Astrocyte (in vitro differentiated cells and primary cell): Measurements from ENCODE around the gene TBC1D2. TPM values are rescaled to one million over a fixed set of nuclear protein-coding genes. Genes with fewer than 3 reads are reported as not detected.

Experiments
- DNase-seq: peaks from one replicate; pipeline ENCODE4 v3.0.0-alpha.2; 2010; ENCODE audit warnings: low read depth
- FAIRE-seq: peaks from 2 replicates; lab custom pipeline; 2011; peaks lifted over from hg19 to GRCh38; lab: Jason Lieb, UNC
- H2AFZ ChIP-seq: 2 replicates; pipeline ENCODE4 v1.6.0; 2012; ENCODE audit warnings: low read depth, low read length, inconsistent platforms
- H3K27ac ChIP-seq: 2 replicates; pipeline ENCODE4 v1.5.1; 2011; ENCODE audit warnings: low read depth, low read length, inconsistent platforms
- H3K27me3 ChIP-seq: 2 replicates; pipeline ENCODE4 v1.6.0; 2011; ENCODE audit warnings: low read length, inconsistent platforms; ENCODE audit not compliant: insufficient read depth
- H3K36me3 ChIP-seq: 2 replicates; pipeline ENCODE4 v1.5.1; 2011; ENCODE audit warnings: low read length, inconsistent platforms; ENCODE audit not compliant: insufficient read depth
- H3K4me1 ChIP-seq: 2 replicates; pipeline ENCODE4 v1.5.1; 2011; ENCODE audit warnings: low read length, inconsistent platforms; ENCODE audit not compliant: insufficient read depth
- H3K4me2 ChIP-seq: 2 replicates; pipeline ENCODE4 v1.6.0; 2012; ENCODE audit warnings: low read length, inconsistent platforms
- H3K4me3 ChIP-seq: 2 replicates; pipeline ENCODE4 v1.5.1; 2011; ENCODE audit warnings: low read depth, mild to moderate bottlenecking, low read length, inconsistent platforms; ENCODE audit not compliant: insufficient read depth
- H3K79me2 ChIP-seq: 2 replicates; pipeline ENCODE4 v1.6.0; 2012; ENCODE audit warnings: mild to moderate bottlenecking, low read length, inconsistent platforms; ENCODE audit not compliant: insufficient read depth
- H3K9ac ChIP-seq: 2 replicates; pipeline ENCODE4 v1.6.0; 2012; ENCODE audit warnings: mild to moderate bottlenecking, low read length, inconsistent platforms
- H3K9me3 ChIP-seq: 2 replicates; pipeline ENCODE4 v1.5.1; 2012; ENCODE audit warnings: low read depth, mild to moderate bottlenecking, low read length, inconsistent platforms; ENCODE audit not compliant: insufficient read depth
- H4K20me1 ChIP-seq: 2 replicates; pipeline ENCODE4 v1.6.0; 2012; ENCODE audit warnings: low read length, inconsistent platforms; ENCODE audit not compliant: insufficient read depth
- H3K27ac Mint-ChIP-seq: one replicate; pipeline ENCODE4 v1.8.0; 2021; ENCODE audit warnings: mild to moderate bottlenecking, mixed read lengths; ENCODE audit not compliant: unreplicated experiment
- H3K27me3 Mint-ChIP-seq: one replicate; pipeline ENCODE4 v1.8.0; 2021; ENCODE audit warnings: low read depth, mixed read lengths; ENCODE audit not compliant: unreplicated experiment
- H3K36me3 Mint-ChIP-seq: one replicate; pipeline ENCODE4 v1.8.0; 2021; ENCODE audit warnings: low read depth, mixed read lengths; ENCODE audit not compliant: unreplicated experiment
- H3K4me1 Mint-ChIP-seq: one replicate; pipeline ENCODE4 v1.8.0; 2021; ENCODE audit warnings: low read depth, mixed read lengths; ENCODE audit not compliant: unreplicated experiment
- H3K4me3 Mint-ChIP-seq: one replicate; pipeline ENCODE4 v1.8.0; 2021; ENCODE audit warnings: mild to moderate bottlenecking, moderate library complexity, mixed read lengths; ENCODE audit not compliant: unreplicated experiment
- H3K9me3 Mint-ChIP-seq: one replicate; pipeline ENCODE4 v1.8.0; 2021; ENCODE audit warnings: mild to moderate bottlenecking, mixed read lengths; ENCODE audit not compliant: unreplicated experiment
- EZH2 ChIP-seq: IDR thresholded peaks from 2 replicates; pipeline ENCODE4 v1.6.1; 2012; ENCODE audit warnings: mild to moderate bottlenecking, low read length, inconsistent platforms; ENCODE audit not compliant: insufficient read depth
- total RNA-seq: library from RNA; stranded (reverse); gene quantifications from 2 replicates; pipeline ENCODE4 v1.2.1, GENCODE V29; 2021
- TF ChIP-seq, protein P1 (sequence below): IDR thresholded peaks from 2 replicates; pipeline ENCODE4 v1.5.1; 2011; ENCODE audit warnings: low read depth, mild to moderate bottlenecking, inconsistent platforms, low read length, moderate library complexity; ENCODE audit not compliant: insufficient read depth

The TBC1D2 gene
- total RNA-seq, 1 donor from 2014 or later: 9.6 TPM

DNA sequence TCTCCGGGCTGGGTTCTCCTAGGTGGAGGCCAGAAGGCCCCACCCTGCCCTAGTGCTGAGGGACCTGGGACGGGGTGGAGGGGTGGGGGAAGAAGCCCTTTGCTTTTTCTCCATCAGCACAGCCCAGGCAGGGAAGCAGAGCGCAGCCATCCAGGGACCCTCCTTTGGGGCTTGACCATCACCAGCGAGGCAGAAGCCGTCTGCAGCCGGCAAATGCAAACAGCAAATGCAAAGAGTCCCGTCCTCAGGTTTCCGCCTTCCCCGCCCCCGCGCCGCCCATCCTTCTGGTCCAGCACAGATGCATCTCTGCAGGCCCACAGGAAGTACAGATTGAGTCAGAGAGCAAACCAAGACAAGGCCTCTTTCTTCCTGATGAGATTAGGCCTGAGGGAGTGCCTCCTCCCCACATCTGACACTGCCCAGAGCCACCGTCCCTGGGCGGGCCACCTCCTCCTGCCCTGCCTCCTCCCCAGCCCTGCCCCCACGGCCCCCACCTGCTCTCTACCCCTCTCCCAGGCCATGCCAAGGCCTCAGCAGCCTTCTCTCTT is 86.4 kb downstream of the TBC1D2 start:
- Histone ChIP-seq H3K4me2 (peak overlapping the region; percentile 22), H3K36me3 (no peaks in the 10 kb centered on the region), H3K4me3 (no peak overlapping the region), H3K9me3 (no peaks in the 10 kb centered on the region), H3K27ac (no peak overlapping the region), H2AFZ (no peak overlapping the region), H3K9ac (no peak overlapping the region), H4K20me1 (no peaks in the 10 kb centered on the region), H3K4me1 (peaks cover 4% of the 10 kb centered on the region), H3K27me3 (no peaks in the 10 kb centered on the region), H3K79me2 (no peaks in the 10 kb centered on the region)
- H3K27me3 Mint-ChIP-seq: peaks cover 9% of the 10 kb centered on the region
- H3K4me3 Mint-ChIP-seq: no peak overlapping the region
- FAIRE-seq (no peak), DNase-seq (peak; percentile 36)
- no peaks in the 10 kb centered on the region for H3K9me3 Mint-ChIP-seq
- TF ChIP-seq, protein P1, sequence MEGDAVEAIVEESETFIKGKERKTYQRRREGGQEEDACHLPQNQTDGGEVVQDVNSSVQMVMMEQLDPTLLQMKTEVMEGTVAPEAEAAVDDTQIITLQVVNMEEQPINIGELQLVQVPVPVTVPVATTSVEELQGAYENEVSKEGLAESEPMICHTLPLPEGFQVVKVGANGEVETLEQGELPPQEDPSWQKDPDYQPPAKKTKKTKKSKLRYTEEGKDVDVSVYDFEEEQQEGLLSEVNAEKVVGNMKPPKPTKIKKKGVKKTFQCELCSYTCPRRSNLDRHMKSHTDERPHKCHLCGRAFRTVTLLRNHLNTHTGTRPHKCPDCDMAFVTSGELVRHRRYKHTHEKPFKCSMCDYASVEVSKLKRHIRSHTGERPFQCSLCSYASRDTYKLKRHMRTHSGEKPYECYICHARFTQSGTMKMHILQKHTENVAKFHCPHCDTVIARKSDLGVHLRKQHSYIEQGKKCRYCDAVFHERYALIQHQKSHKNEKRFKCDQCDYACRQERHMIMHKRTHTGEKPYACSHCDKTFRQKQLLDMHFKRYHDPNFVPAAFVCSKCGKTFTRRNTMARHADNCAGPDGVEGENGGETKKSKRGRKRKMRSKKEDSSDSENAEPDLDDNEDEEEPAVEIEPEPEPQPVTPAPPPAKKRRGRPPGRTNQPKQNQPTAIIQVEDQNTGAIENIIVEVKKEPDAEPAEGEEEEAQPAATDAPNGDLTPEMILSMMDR: no peak
- no peak for TF ChIP-seq EZH2
- no peaks in the 10 kb centered on the region for H3K36me3 Mint-ChIP-seq
- peak overlapping the region; percentile 62 for H3K27ac Mint-ChIP-seq
- peaks cover 6% of the 10 kb centered on the region for H3K4me1 Mint-ChIP-seq

DNA sequence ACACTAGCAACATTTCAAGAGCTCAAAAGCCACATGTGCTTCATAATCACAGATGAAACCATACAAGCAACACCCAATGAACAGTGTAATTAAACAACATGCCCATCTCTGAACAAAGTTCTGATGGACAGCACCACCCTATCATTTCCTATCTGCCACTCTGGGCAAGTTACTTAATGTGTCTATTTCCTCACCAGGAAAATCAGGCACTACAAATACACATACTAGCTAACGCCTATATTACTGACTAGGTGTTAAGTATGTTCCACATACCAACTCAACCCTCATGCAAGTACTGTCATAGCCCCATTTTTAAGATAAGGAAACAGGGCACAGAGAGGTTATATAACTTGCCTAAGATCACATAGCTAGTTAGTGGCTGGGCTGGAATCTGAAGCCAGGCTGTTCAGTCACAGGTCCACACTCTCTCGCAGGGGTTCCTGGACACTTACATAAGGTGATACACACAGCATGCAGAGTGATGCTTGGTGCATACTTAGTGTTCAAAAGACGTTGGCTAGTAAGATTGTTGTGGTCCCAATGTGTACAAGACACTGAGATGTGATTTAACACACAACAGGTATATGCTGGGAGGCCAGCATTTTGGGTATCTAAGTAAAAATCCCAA is 87.2 kb downstream of the TBC1D2 start:
- H3K36me3 ChIP-seq: no peaks in the 10 kb centered on the region
- TF ChIP-seq EZH2: no peak
- TF ChIP-seq, protein P1: no peak
- Mint-ChIP-seq H3K36me3 (no peaks in the 10 kb centered on the region), H3K9me3 (no peaks in the 10 kb centered on the region), H3K4me3 (no peak overlapping the region), H3K4me1 (peaks cover 6% of the 10 kb centered on the region), H3K27me3 (peaks cover 9% of the 10 kb centered on the region), H3K27ac (no peak overlapping the region)
- no peaks in the 10 kb centered on the region for H3K9me3 ChIP-seq
- no peaks in the 10 kb centered on the region for H4K20me1 ChIP-seq
- H3K79me2 ChIP-seq: no peaks in the 10 kb centered on the region
- no peak for FAIRE-seq
- no peak overlapping the region for H3K4me3 ChIP-seq
- no peaks in the 10 kb centered on the region for H3K27me3 ChIP-seq
- no peak for DNase-seq
- no peak overlapping the region for H3K27ac ChIP-seq
- H2AFZ ChIP-seq: no peak overlapping the region
- H3K4me1 ChIP-seq: peaks cover 4% of the 10 kb centered on the region
- no peak overlapping the region for H3K9ac ChIP-seq
- H3K4me2 ChIP-seq: no peak overlapping the region

DNA sequence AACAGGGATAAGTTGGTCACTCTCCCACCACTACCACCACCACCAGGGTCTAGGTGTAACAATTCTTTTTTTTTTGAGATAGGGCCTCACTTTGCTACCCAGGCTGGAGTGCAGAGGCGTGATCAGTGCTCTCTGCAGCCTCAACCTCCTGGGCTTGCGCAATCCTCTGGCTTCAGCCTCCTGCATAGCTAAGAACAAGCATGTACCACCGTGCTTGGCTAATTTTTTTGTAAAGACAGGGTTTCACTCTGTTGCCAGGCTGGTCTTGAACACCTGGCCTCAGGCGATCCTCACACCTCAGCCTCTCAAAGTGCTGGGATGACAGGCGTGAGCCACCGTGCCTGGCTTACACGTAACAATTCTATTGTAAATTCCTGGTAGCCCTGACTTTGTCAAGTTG is 90.5 kb downstream of the TBC1D2 start:
- Histone ChIP-seq H3K27me3 (no peaks in the 10 kb centered on the region), H3K4me1 (peaks cover 4% of the 10 kb centered on the region), H4K20me1 (no peaks in the 10 kb centered on the region), H3K79me2 (no peaks in the 10 kb centered on the region), H2AFZ (no peak overlapping the region), H3K4me3 (no peak overlapping the region), H3K4me2 (no peak overlapping the region), H3K9ac (no peak overlapping the region), H3K27ac (no peak overlapping the region), H3K36me3 (no peaks in the 10 kb centered on the region), H3K9me3 (no peaks in the 10 kb centered on the region)
- TF ChIP-seq EZH2: no peak
- TF ChIP-seq, protein P1: no peak
- Mint-ChIP-seq H3K36me3 (peaks cover 8% of the 10 kb centered on the region), H3K4me1 (peaks cover 6% of the 10 kb centered on the region), H3K9me3 (peaks cover 3% of the 10 kb centered on the region), H3K27ac (no peak overlapping the region), H3K27me3 (peaks cover 20% of the 10 kb centered on the region), H3K4me3 (no peak overlapping the region)
- no peak for FAIRE-seq
- DNase-seq: no peak
